GM18867 (cell line): ENCODE data around the gene CD164L2.

Experiments
- ATAC-seq: cut with Tn5 transposase; IDR thresholded peaks from one replicate; pipeline ENCODE4 v1.9.1; 2021; ENCODE audit warnings: mild to moderate bottlenecking, moderate library complexity; ENCODE audit not compliant: unreplicated experiment

The CD164L2 gene

DNA sequence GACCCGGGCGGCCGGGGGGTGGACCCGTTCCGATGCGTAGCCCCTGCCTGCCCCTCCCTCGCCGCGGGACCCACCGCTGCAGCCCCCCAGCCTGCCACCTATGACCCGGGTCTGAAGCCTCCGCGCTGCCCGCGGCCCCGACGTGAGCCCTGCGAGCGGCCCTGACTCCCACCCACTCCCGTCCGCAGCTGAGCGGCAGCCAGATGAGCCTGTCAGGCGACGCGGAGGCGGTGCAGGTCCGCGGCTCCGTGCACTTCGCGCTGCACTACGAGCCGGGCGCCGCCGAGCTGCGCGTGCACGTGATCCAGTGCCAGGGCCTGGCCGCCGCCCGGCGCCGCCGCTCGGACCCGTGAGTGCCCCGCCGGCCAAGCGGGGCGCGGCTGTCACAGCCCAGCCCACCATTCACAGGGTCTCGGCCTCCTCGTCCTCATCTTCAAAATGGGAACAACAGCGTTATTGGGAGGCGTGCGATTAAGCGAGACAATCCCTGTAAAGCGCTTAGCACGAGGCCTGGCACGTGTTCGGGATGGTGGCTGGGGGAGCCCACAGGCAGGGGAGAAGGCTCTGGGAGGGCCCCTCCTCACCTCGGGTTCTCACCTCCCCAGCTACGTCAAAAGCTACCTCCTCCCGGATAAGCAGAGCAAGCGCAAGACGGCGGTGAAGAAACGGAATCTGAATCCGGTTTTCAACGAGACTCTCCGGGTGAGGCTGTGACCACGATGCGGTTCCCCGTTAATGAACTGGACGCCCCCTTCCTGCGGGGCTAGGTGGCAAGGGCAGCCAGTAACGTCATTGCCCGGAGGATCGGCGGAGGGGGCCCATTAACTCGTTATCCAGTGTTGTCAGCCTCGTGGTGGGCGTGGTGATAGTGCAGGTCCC lies 33.1 kb downstream of the CD164L2 start:
- ATAC-seq = no peak

DNA sequence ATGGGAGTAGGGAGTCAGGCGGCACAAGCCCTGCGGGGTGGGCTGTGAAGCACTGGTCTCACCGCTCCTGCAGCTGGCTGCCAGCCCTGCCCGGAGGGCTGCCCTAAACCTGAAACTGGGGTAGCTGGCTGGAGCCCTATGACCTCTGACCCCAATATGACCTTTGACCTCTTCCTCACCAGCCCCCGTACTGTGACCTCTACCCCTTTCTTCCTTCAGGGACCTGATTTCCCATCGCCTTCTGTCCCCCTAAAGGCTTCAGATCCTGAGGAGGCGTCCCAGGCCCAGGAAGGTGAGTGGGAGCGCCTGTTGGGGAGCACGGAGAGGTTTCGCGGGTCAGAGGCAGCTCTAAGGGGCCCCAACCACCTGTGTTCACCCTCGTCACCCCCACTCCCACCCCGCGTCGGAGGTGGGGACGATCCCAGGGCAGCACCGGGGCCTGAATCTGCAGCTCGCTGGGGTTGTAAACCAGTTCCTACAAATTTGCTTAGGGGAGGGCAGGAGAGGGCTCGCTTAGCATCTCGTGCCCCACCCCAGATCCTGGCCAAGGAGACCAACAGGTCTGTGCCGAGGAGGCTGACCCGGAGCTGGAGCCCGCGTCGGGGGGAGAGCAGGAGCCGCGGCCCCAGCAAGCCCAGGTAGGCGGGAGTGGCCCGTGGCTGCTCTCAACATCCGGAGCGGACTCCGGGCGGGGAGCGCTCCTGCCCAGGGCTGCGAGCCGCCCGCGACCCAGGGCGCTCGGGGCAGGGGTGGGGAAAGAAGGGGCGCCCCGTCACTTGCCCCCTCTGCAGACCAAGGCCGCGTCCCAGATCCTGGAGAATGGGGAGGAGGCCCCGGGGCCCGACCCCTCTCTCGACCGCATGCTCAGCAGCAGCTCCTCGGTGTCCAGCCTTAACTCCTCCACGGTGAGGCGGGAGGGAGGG lies 34.0 kb downstream of the CD164L2 start:
- ATAC-seq = peak; percentile 42

GRCh38 chr1:27346991-27347624 lies 36.0 kb downstream of the CD164L2 start:
- no peak for ATAC-seq

- no peak for ATAC-seq
These were observed 36.8 kb downstream of the CD164L2 start for GRCh38 chr1:27346357-27346756.

DNA sequence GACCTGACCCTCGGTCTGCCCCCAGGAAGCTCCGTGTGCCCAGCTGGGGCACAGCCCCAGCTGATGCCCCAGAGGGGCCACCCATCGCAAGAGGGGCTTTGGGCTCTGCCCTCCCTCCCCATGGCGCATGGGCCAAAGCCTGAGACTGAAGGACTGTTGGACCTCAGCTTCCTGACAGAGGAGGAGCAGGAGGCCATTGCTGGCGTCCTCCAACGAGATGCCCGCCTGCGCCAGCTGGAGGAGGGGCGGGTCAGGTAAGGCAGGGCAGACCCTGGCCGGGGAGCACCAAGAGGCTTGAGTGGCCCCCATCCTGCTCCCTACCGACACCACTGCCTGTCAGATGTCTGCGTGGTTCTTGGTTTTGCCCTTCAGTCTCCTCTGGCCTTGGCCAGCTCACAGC lies 37.9 kb downstream of the CD164L2 start:
- no peak for ATAC-seq

DNA sequence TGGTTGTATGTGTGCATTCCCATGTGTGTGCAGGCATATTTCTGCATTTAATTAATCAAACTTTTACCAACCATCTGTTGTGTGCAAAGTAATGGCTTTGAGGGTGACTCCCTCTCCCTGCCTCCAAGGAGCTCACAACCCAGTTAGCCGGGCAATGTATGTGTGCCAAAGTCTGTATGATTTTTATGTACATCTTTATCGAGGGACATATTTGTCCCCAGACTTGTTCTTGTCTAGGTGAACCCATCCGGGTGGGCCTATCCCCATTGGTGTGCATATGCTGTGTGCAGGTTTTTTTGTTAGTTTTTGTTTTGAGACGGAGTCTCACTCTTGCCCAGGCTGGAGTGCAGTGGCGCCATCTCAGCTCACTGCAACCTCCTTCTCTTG lies 39.5 kb downstream of the CD164L2 start:
- ATAC-seq = no peak

DNA sequence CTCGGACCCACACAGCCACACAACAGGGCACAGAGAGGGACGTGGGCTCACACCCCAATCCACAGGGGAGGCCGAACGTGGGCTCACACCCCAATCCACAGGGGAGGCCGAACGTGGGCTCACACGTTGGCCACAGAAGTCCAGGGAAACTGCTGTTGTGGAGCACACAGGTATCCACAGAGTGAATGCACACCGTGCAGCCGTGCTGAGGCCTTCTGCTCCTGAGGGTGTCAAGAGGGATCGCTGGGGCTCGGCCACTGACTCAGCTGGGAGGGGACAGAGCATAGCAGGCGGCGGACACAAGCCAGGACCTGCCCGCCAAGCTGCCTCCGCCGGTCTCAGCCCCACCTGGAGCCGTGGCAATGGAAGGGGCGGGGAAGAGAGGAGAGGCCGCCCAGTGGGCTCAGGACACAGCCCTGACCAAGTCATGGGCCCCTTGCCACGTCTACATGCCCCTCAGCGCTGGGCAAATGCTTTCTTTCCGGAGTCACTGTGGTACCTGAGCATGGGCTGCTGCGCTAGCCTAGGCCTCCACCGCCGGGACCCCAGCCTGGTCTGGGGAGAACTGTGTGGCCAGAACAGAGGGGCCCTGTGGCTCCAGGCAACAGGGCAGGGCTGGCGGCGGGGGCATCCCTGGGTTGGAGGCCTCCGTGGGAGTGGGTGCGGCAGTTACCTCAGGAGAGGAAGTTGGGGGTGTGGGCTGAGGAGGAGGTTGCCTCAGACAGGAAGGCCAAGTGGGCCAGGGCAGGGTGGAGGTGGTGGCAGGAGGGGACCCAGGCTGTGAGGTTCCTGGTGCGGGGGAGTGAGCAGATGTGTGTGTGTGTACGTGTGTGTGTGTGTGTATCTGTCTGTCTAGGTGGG lies 40.1 kb downstream of the CD164L2 start:
- ATAC-seq = no peak

GRCh38 chr1:27342391-27342777 lies 40.7 kb downstream of the CD164L2 start:
- no peak for ATAC-seq

DNA sequence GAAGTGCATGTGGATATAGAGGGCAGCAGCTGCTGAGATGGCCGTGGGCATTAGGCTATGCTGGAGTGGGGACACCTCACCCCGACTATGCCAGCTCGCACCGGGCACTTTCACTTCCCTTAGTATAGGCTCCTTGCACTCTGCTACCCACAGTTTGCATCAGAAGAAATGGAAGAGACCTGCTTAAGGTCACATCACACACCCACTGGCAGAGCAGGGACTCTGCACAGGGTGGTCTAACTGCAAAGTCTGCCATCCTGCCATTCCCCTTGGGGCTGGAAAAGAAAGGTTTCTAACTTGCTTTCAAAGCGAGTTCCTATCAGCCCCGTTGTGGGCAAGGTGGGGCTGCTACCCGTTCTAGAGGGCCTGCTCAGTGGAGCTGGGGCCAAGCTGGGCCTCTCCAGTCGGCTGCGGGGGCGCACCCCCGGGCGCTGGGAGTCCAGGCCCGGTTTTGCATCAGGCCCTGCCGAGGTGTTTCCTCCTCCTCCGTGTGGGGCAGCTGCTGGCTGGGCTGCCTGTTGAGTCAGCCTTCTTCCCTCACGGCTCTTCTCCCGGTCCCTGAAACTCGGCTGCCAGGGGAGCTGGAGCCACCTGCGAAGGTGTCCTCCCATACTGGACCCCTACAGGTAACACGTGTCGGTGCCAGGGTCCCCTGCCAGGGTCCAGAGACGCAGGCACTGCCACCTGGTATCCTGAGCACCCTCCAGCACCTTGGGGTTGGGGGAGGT lies 41.4 kb downstream of the CD164L2 start, which contains the start of gene SYTL1:
Gene SYTL1, plus strand, starts transcription at position 498 of the 728 bp plus-strand sequence. CDS start 3,313 bp downstream, outside the sequence.
- peak; percentile 55 for ATAC-seq

- no peak for ATAC-seq
These were observed 43.9 kb downstream of the CD164L2 start for GRCh38 chr1:27339213-27339612.

- ATAC-seq = no peak
These were observed 44.4 kb downstream of the CD164L2 start for GRCh38 chr1:27338751-27339150.

GRCh38 chr1:27336756-27337155 lies 46.4 kb downstream of the CD164L2 start:
- no peak for ATAC-seq

- no peak for ATAC-seq
These were observed 47.4 kb downstream of the CD164L2 start for GRCh38 chr1:27335506-27336422.

DNA sequence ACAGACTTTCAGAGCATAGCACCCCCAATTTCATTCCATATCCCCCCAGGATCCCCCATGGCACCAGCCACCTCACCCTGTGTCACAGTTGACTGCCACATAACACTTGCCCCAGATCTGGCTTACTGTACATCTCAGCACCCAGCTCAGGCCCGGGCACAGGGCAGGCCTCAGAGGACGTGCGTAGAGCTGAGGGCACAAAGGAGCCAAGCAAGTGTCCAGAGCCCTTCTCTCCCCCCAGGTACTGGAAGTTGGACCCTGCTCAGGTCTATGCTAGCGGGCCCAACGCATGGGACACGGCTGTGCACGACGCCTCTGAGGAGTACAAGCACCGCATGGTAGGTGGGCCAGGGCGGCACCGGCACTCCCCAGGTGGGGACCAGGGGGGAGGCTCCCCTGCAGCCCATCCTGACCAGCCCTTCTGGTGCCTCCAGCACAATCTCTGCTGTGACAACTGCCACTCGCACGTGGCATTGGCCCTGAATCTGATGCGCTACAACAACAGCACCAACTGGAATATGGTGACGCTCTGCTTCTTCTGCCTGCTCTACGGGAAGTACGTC lies 49.3 kb downstream of the CD164L2 start:
- ATAC-seq = no peak

DNA sequence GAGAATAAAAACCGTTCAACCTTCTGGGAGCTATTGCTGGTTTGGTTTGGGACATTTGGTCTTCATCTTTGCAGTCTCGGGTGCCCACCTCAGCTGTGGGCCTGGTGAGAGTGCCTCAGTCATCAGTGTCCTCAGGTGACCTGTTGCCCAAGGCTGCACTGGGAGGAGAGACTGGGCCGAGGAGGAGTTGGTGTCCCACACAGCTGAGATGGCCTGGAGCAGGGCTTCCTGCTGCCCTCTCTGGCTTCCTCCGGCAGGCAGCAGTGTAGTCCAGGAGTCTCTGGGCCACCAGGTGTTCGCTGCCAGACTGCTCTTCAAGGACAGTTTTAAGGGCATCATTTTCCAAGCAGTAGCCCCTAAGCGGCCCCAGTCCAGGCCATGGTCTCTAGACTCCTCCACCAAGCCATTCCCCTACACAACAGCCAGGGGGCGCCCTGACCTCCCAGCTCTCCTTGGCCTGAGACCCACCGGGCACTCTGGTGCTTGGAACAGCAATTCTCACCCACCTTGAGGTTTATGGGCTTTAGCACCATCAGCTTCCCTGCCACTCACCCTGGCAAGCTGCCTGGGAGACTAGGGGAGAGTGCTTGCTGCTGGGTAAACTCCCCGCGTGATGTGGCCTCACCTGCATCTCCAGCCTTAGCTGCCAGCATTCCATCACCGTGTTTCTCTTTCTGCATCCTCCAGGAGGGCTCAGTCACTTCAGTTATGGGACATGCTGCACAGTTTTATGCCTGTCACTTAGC lies 50.4 kb downstream of the CD164L2 start:
- no peak for ATAC-seq

DNA sequence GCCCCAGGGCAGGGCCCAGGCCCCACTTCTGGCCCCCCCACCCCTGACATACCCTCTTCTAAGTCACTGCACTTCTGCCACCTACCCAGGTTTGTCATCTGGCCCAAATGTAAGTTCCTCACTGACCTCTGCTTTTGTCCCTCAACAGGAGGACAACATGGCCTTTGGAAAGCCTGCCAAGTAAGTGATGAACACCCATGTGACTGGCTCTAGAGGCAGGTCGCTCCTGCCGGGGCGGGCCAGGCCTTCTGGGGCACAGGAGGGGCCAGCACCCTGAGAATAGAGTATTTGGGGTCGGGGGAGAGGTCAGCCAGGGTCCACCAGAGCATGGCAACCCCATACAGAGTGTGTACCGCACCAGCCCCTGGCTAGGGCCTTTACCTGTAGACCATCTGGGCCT lies 51.2 kb downstream of the CD164L2 start:
- ATAC-seq = no peak

- ATAC-seq = no peak
These were observed 51.7 kb downstream of the CD164L2 start for GRCh38 chr1:27331426-27331825.

DNA sequence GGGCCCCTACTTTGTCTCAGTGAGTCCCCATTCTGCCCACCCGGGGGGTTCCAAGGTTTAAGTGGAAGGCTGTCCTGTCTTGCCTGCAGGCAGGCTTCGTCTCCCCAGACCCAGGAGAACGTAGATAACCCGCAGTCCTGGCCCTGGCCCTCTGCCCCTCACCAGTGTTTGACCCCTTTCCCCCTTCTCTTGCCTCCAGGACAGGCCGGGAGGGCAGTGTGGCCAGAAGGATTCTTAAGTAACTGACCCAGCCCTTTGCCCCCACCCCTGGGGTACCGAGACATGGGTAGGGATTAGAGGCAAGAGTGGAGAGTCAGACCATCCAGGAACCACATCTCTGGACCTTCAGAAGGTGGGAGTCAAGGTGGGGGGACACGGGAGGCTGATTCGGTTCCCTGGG lies 52.3 kb downstream of the CD164L2 start:
- no peak for ATAC-seq
